GM21360 (cell line): ENCODE measurements around the gene KCNK4.

Source experiments
- ATAC-seq: cut with Tn5 transposase; IDR thresholded peaks from one replicate; pipeline ENCODE4 v1.9.1; 2021; ENCODE audit warnings: mild to moderate bottlenecking, moderate library complexity; ENCODE audit not compliant: unreplicated experiment

The KCNK4 gene

DNA sequence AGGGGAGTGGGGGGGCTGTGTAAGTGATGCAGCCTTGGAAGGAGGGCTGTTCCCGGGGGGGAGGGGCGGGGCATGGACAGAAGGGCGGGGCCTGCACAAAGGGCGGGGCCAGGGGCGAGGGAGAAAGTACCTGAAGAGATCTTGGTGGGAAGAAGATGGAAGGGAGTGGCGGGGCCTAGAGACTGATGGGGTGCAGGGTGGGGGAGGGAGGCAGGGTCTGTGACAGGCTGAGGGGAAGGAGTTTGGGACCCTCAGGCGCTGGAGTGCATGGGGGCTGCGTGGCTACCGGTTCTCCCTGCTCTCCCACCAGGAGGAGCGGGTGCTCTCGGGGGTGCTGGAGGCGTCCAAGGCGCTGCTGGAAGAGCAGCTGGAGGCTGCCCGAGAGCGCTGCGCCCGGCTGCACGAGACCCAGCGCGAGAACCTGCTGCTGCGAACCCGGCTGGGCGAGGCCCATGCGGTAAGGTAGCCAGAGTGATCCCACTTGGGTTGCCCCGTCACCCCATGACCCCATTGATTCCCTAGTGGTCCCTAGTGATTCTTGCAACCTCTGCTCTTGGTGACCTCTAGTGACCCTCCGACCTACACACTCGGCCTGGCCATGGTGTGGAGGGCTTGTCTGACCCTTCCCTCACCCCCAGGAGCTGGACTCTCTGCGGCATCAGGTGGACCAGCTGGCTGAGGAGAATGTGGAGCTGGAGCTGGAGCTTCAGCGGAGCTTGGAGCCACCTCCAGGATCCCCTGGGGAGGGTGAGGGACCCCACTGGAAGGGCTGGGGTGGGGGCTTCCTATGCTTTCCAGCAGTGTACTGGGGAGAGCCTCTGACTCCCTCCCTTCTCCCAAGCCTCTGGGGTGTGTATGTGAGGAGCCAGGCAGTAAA is 52.0 kb downstream of the KCNK4 start:
- ATAC-seq, result no peak

GRCh38 chr11:64343767-64344559 is 52.9 kb downstream of the KCNK4 start:
- ATAC-seq, result no peak

DNA sequence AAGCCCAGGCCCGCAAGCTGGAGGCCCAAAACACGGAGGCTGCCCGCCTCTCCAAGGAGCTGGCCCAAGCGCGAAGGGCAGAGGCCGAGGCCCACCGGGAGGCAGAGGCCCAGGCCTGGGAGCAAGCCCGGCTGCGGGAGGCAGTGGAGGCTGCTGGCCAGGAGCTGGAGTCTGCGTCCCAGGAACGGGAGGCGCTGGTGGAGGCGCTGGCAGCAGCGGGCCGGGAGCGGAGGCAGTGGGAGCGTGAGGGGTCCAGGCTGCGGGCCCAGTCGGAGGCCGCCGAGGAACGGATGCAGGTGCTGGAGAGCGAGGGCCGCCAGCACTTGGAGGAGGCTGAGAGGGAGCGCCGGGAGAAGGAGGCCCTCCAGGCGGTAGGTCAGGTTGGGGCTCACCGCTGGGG is 53.7 kb downstream of the KCNK4 start:
- ATAC-seq, result no peak

GRCh38 chr11:64347193-64347867 is 56.2 kb downstream of the KCNK4 start:
- no peak for ATAC-seq

- ATAC-seq, result no peak
These were observed 57.4 kb downstream of the KCNK4 start for GRCh38 chr11:64348383-64349024.

DNA sequence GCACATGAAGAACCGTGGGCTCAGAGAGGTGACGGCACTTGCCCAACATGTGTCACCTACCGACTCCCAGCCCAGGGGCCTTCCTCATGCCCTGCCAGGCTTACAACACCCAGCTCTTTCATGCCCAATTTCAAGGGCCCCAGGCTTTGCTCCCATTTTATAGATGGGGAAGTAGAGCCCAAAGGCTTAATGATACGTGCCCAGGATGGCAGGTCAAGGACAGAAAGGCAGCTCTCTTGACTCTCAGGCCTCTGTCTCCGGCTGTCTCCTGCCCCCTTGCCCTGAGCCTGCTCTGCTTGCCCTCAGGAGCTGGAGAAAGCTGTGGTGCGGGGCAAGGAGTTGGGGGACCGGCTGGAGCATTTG is 57.9 kb downstream of the KCNK4 start:
- no peak for ATAC-seq

- ATAC-seq, result no peak
These were observed 58.3 kb downstream of the KCNK4 start for GRCh38 chr11:64349404-64349803.
